Mesenteric fat pad (tissue), 1 donor: ENCODE measurements around the gene FGF14. TPM values are rescaled to one million over a fixed set of nuclear protein-coding genes. Genes with fewer than 3 reads are reported as not detected.
"Not testable (repeated sequence)": the region's sequence is repeated elsewhere in the genome, so short reads cannot be mapped to it uniquely, and the experiment has no call there.

Experiments used
- DNase-seq: peaks from one replicate; pipeline ENCODE4 v3.0.0-alpha.2; 2020; ENCODE audit warnings: low spot score
- total RNA-seq: library from RNA; stranded (reverse); fragmentation: NEBNext Ultra II Directional; extraction: Animal tissue kit (Norgen Biotek cat#: 25700); gene quantifications from one replicate; pipeline ENCODE4 v1.2.1, GENCODE V29; 2021
- donor health status: DM: yes; HTN: yes; CAD: no.

FGF14 gene
- total RNA-seq, 1 donor from 2014 or later = 3.1 TPM

GRCh38 chr13:101876951-101877350 lies 524.9 kb downstream of the FGF14 start:
- no peak for DNase-seq

GRCh38 chr13:101875717-101876393 lies 526.0 kb downstream of the FGF14 start:
- DNase-seq = no peak

GRCh38 chr13:101875091-101875490 lies 526.8 kb downstream of the FGF14 start:
- no peak for DNase-seq

- no peak for DNase-seq
These were observed 532.3 kb downstream of the FGF14 start for GRCh38 chr13:101869553-101869952.

GRCh38 chr13:101868585-101869469 lies 533.0 kb downstream of the FGF14 start:
- DNase-seq = no peak

GRCh38 chr13:101866889-101867581 lies 534.8 kb downstream of the FGF14 start:
- no peak for DNase-seq

GRCh38 chr13:101858860-101859259 lies 543.0 kb downstream of the FGF14 start:
- DNase-seq = no peak

- DNase-seq = no peak
These were observed 555.1 kb downstream of the FGF14 start for GRCh38 chr13:101846701-101847100.

- no peak for DNase-seq
These were observed 555.6 kb downstream of the FGF14 start for GRCh38 chr13:101846249-101846648.

- no peak for DNase-seq
These were observed 556.4 kb downstream of the FGF14 start for GRCh38 chr13:101845245-101846020.

- no peak for DNase-seq
These were observed 560.1 kb downstream of the FGF14 start for GRCh38 chr13:101841698-101842097.

GRCh38 chr13:101838323-101838722 lies 563.5 kb downstream of the FGF14 start:
- DNase-seq = no peak

- DNase-seq = not testable (repeated sequence)
These were observed 564.1 kb downstream of the FGF14 start for GRCh38 chr13:101837778-101838177.

GRCh38 chr13:101837288-101837687 lies 564.6 kb downstream of the FGF14 start:
- DNase-seq = no peak

GRCh38 chr13:101835920-101836319 lies 565.9 kb downstream of the FGF14 start:
- DNase-seq = no peak

- DNase-seq = no peak
These were observed 568.2 kb downstream of the FGF14 start for GRCh38 chr13:101833671-101834070.

- no peak for DNase-seq
These were observed 571.8 kb downstream of the FGF14 start for GRCh38 chr13:101830035-101830434.

GRCh38 chr13:101829484-101829883 lies 572.4 kb downstream of the FGF14 start:
- DNase-seq = no peak

GRCh38 chr13:101828119-101828518 lies 573.7 kb downstream of the FGF14 start:
- DNase-seq = no peak

- no peak for DNase-seq
These were observed 584.0 kb downstream of the FGF14 start for GRCh38 chr13:101817898-101818297.

GRCh38 chr13:101811881-101812280 lies 590.0 kb downstream of the FGF14 start:
- DNase-seq = no peak
